Measurements from ENCODE around the gene PRKACB. TPM values are rescaled to one million over a fixed set of nuclear protein-coding genes. Genes with fewer than 3 reads are reported as not detected.
"Not testable (repeated sequence)": the region's sequence is repeated elsewhere in the genome, so short reads cannot be mapped to it uniquely, and the experiment has no call there.

The PRKACB gene

DNA sequence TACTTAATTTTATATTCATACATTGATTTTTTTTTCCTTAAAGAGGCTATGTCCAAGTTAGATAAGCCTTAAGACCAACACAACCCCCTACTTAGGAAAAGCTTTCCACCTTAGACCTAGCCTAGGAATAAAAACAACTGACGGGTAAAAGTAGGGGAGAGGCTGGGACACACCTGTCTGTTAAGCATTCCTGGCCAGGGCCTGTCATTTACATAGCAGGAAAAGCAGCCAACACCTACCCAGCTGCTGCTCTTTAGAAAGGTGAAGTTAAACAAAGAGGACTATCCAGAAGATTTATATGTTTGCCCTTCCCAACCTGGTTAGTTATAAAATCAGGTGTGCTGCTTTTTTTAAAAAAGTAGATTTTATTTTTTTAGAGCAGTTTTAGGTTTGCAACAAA lies 128.3 kb downstream of the PRKACB start:
- H3K36me3 ChIP-seq (ENCODE audit: insufficient read depth, low read length) = no peaks in the 10 kb centered on the region
- H3K4me3 ChIP-seq (ENCODE audit: low read length) = no peak overlapping the region
- H3K4me2 ChIP-seq (ENCODE audit: low read length) = no peak overlapping the region
- H3K4me1 ChIP-seq (ENCODE audit: control insufficient read depth, insufficient read depth, low read length) = no peaks in the 10 kb centered on the region
- no peaks in the 10 kb centered on the region for H3K9me3 ChIP-seq (replicated peaks; ENCODE audit: low read length)
- no peak overlapping the region for H3K9ac ChIP-seq (ENCODE audit: low read depth, low read length)
- no peaks in the 10 kb centered on the region for H3K27me3 ChIP-seq (ENCODE audit: control insufficient read depth, insufficient read depth, low read length)

DNA sequence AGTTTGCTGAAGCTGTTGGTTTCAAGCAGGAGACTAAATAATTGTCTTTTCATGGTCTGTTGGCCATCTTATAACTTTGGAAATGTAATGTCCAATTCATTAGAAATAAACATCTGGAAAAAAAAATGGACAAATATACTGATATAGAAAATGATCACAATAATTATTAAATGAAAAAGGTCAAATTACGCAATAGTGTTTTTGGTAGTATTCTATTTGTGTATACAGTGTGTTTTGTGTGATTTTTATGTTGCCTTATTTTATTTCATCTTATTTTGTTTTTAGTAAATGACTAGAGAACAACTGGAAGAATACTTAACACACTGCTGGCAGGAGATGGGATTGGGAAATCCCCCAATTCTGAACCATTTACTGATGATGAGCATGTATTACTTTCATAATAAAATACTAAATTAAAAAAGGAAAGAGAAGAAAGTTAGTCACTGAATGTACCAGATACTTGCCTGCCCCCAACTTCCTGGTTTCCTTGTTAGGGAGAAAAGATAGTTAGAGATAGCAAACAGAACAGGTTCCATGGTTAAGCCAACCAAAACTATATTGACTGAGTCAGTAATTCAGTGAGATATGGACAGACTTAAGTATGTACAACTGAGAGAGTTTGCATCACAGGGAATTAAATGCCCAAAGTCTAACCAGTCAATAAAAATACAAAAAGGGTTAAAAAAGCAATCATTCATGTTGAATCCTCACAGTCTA lies 133.4 kb downstream of the PRKACB start:
- Histone ChIP-seq H3K4me3 (ENCODE audit: low read length) (no peak overlapping the region), H3K36me3 (ENCODE audit: insufficient read depth, low read length) (no peaks in the 10 kb centered on the region), H3K4me1 (ENCODE audit: control insufficient read depth, insufficient read depth, low read length) (no peaks in the 10 kb centered on the region), H3K9me3 (replicated peaks; ENCODE audit: low read length) (no peaks in the 10 kb centered on the region), H3K9ac (ENCODE audit: low read depth, low read length) (no peak overlapping the region), H3K27me3 (ENCODE audit: control insufficient read depth, insufficient read depth, low read length) (no peaks in the 10 kb centered on the region), H3K4me2 (ENCODE audit: low read length) (no peak overlapping the region)

DNA sequence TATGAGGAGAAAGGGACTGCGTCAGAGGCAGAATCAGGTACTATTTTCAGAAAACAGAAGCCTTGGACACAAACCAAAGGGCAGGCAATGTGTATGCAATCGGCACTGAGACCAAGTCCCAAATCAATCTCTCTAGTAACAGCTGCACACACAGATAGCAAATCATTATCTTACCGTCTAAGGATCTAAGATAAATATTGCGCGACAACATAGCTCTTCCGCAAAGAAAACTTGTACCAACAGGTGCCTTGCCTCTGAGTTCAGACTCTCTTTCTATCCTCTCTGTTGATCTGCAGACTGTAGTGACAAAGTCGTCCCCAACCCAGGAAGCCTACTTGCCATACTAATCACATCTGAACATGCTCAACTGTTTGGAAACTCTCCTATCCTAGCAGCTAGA lies 134.8 kb downstream of the PRKACB start:
- H3K4me3 ChIP-seq (ENCODE audit: low read length) = no peak overlapping the region
- H3K36me3 ChIP-seq (ENCODE audit: insufficient read depth, low read length) = no peaks in the 10 kb centered on the region
- no peak overlapping the region for H3K9ac ChIP-seq (ENCODE audit: low read depth, low read length)
- H3K4me1 ChIP-seq (ENCODE audit: control insufficient read depth, insufficient read depth, low read length) = no peaks in the 10 kb centered on the region
- H3K9me3 ChIP-seq (replicated peaks; ENCODE audit: low read length) = no peaks in the 10 kb centered on the region
- no peak overlapping the region for H3K4me2 ChIP-seq (ENCODE audit: low read length)
- no peaks in the 10 kb centered on the region for H3K27me3 ChIP-seq (ENCODE audit: control insufficient read depth, insufficient read depth, low read length)

DNA sequence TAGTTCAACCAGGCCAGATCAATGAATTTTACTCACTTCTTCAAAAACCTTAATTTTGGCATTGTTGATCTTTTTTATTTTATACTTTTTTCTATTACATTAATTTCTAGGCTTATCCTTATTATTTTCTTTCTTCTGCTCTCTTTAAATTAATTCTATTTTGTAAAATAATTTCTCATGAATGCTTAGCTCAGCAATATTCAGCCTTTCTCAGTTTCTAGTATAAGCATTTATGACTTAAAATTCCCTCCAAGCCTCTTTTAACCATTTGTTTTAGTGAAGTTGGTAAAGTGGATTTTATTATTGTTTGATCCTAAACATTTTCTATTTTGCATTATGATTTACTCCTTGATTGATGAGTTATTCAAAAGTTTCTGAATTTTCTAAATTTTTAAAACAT lies 136.8 kb downstream of the PRKACB start:
- no peak overlapping the region for H3K9ac ChIP-seq (ENCODE audit: low read depth, low read length)
- H3K36me3 ChIP-seq (ENCODE audit: insufficient read depth, low read length) = no peaks in the 10 kb centered on the region
- H3K4me1 ChIP-seq (ENCODE audit: control insufficient read depth, insufficient read depth, low read length) = no peaks in the 10 kb centered on the region
- H3K4me3 ChIP-seq (ENCODE audit: low read length) = no peak overlapping the region
- no peaks in the 10 kb centered on the region for H3K27me3 ChIP-seq (ENCODE audit: control insufficient read depth, insufficient read depth, low read length)
- no peak overlapping the region for H3K4me2 ChIP-seq (ENCODE audit: low read length)
- H3K9me3 ChIP-seq (replicated peaks; ENCODE audit: low read length) = no peaks in the 10 kb centered on the region

DNA sequence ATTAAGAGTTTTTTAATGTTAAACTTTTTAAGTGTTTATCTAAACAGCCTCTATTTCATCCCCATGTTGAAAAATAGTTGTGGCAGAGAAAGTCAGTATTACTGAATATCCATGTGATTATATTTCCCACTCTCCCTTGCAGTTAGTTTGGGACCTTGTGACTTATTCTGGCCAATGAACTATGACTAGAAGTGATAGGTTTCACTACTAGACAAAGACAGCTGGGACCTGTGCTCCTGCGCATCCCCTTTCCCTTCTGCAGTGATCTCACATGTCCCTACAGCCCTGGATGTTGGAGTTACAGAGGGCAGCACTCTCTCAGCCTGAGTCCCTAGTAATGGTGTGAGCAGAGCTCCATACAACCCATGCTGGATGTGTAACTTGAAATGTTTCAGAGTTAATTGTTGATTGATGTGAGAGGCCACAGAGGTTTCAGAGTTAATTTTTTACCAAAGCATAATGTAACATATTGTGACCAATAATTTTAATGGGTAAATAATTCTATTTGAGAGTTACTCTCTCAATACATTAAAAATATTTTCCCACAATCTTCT lies 138.8 kb downstream of the PRKACB start:
- no peak overlapping the region for H3K9ac ChIP-seq (ENCODE audit: low read depth, low read length)

DNA sequence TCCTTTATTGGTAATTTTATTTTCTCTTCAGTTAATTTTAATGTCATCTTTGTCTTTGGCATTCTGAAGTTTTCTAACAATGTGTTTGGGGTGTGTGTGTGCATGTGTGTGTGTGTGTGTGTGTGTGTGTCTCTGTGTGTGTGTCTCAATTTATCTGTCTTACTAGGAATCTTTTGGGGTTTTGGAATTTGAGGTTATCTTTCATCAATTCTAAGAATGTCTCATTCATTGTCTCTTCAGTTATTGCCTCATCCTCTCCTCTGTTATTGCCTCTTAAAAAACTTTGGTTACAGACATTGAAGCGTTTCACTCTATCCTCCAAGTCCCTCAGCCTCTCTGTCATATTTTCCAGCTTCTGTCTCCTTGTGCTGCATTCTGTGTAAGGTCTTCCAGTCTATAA lies 139.3 kb downstream of the PRKACB start:
- Histone ChIP-seq H3K9ac (ENCODE audit: low read depth, low read length) (no peak overlapping the region), H3K4me2 (ENCODE audit: low read length) (no peak overlapping the region), H3K9me3 (replicated peaks; ENCODE audit: low read length) (no peaks in the 10 kb centered on the region), H3K36me3 (ENCODE audit: insufficient read depth, low read length) (no peaks in the 10 kb centered on the region), H3K4me1 (ENCODE audit: control insufficient read depth, insufficient read depth, low read length) (no peaks in the 10 kb centered on the region), H3K27me3 (ENCODE audit: control insufficient read depth, insufficient read depth, low read length) (no peaks in the 10 kb centered on the region), H3K4me3 (ENCODE audit: low read length) (no peak overlapping the region)

More for the DNA sequence above, 138.8 kb downstream of the PRKACB start:
- no peaks in the 10 kb centered on the region for H3K27me3 ChIP-seq (ENCODE audit: control insufficient read depth, insufficient read depth, low read length)
- no peaks in the 10 kb centered on the region for H3K9me3 ChIP-seq (replicated peaks; ENCODE audit: low read length)
- H3K4me3 ChIP-seq (ENCODE audit: low read length) = no peak overlapping the region
- no peaks in the 10 kb centered on the region for H3K4me1 ChIP-seq (ENCODE audit: control insufficient read depth, insufficient read depth, low read length)
- no peak overlapping the region for H3K4me2 ChIP-seq (ENCODE audit: low read length)
- no peaks in the 10 kb centered on the region for H3K36me3 ChIP-seq (ENCODE audit: insufficient read depth, low read length)

DNA sequence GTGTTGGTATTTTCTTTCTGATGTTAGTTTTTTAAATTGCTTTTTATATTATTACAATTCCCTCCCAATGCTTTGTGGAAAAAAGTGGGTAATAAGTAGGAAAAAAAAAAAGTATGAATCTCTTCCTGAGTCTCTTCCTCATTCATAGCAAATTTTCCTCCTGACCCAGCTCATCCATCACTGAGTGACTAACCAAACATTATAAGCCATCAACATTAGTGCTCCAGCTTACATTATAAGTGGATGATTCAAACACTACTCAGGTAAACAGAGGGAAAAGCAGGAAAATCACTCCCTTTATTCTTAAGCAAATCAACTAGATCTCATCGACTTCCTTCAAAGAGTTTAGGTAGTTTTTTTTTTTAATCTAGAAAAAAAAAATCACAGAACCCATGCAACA lies 142.0 kb downstream of the PRKACB start:
- no peaks in the 10 kb centered on the region for H3K36me3 ChIP-seq (ENCODE audit: insufficient read depth, low read length)
- H3K4me1 ChIP-seq (ENCODE audit: control insufficient read depth, insufficient read depth, low read length) = no peaks in the 10 kb centered on the region
- no peaks in the 10 kb centered on the region for H3K9me3 ChIP-seq (replicated peaks; ENCODE audit: low read length)
- no peaks in the 10 kb centered on the region for H3K27me3 ChIP-seq (ENCODE audit: control insufficient read depth, insufficient read depth, low read length)
- H3K9ac ChIP-seq (ENCODE audit: low read depth, low read length) = no peak overlapping the region
- no peak overlapping the region for H3K4me2 ChIP-seq (ENCODE audit: low read length)
- no peak overlapping the region for H3K4me3 ChIP-seq (ENCODE audit: low read length)

DNA sequence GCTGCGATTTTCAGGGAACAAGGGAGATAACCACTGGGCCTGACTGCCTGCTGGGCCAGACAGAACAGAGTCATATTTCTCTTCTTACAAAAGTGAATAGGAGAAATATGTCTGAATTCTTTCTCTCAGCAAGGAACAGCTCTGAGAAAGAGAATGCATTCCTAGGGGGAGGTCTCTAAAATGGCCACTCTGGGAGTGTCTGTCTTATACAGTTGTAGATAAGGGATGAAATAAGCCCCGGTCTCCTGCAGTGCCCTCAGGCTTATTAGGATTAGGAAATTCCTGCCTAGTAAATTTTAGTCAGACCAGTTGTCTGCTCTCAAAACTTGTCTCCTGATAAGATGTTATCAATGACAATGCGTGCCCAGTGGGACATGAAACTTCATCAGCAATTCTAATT lies 143.3 kb downstream of the PRKACB start:
- not testable (repeated sequence) for H3K36me3 ChIP-seq (ENCODE audit: insufficient read depth, low read length); H3K4me1 ChIP-seq (ENCODE audit: control insufficient read depth, insufficient read depth, low read length); H3K9me3 ChIP-seq (replicated peaks; ENCODE audit: low read length); H3K9ac ChIP-seq (ENCODE audit: low read depth, low read length); H3K27me3 ChIP-seq (ENCODE audit: control insufficient read depth, insufficient read depth, low read length); H3K4me3 ChIP-seq (ENCODE audit: low read length); H3K4me2 ChIP-seq (ENCODE audit: low read length)

Small RNA genes within 50 kb of the gene (small RNA-seq; reads per million reads assigned to genes)
- not detected for gene AL450063.1
- not detected for gene RF00410
